ENCODE results near the gene FAM50B. TPM values are rescaled to one million over a fixed set of nuclear protein-coding genes. Genes with fewer than 3 reads are reported as not detected.

FAM50B gene, protein sequence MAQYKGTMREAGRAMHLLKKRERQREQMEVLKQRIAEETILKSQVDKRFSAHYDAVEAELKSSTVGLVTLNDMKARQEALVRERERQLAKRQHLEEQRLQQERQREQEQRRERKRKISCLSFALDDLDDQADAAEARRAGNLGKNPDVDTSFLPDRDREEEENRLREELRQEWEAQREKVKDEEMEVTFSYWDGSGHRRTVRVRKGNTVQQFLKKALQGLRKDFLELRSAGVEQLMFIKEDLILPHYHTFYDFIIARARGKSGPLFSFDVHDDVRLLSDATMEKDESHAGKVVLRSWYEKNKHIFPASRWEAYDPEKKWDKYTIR
- total RNA-seq = 3.2 and 11.0 TPM in 2 replicates

DNA sequence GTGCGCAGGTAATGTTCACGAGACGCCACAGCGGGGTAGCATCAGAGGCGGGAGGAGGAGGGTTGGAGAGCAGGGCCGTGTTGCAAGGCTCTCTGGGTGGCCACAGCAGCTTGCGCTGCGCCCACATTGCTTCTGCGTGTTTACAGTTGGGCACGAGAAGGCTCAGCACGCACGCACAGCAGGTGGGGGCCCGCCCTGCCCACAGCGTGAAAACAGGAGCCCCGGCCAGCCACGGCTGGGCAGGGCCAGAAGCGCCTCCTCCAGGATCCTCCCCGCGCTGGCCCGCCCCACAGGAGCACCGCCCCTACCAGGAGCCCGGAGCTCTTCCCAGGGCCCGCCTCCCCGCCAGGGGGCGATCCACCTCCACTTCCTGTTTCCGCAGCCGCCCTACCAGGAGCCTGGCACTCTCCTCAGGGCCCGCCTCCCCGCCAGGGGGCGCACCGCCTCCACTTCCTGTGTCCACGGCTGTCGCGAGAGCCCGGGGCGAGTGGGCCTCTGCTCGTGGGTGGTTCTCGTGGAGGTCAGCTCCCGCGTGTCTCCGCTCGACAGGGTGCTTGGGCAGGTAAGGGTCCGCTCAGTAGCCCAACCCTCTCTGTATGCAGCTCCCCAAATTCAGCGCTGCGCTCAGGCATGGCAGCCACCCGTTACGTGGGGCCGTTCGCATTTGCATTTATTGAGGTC, at the start of gene FAM50B:
FAM50B (plus strand) TSS at position 449 of the 681 bp plus-strand sequence. CDS start 439 bp downstream, outside the sequence.

Other genes starting within 250 kb of the FAM50B start
- gene PXDC1, start 97.7 kb upstream of the FAM50B start, total RNA-seq = 37.2 and 39.5 TPM in 2 replicates
- not detected in 2 replicates for gene FAM217A, start 229.8 kb downstream of the FAM50B start, total RNA-seq

Measured in myometrial cell (primary cell).